HepG2 (cell line): ENCODE data around the gene PLIN3. TPM values are rescaled to one million over a fixed set of nuclear protein-coding genes. Genes with fewer than 3 reads are reported as not detected.

Experiments
- AFF4 ChIP-seq: sonication (generic); formaldehyde crosslinking; IDR thresholded peaks from 2 replicates; pipeline ENCODE4 v1.4.0; 2020; ENCODE audit warnings: missing genetic modification reagents
- MED13 ChIP-seq: sonication (generic); formaldehyde crosslinking; IDR thresholded peaks from 2 replicates; pipeline ENCODE4 v1.5.0; 2020; ENCODE audit warnings: missing genetic modification reagents
- POLR2A ChIP-seq, 2 experiments: IDR thresholded peaks; 2 replicates each; pipeline ENCODE4 v1.6.1; 2011; ENCODE audit warnings: low read depth in 2 of 2, low read length in 2 of 2, mild to moderate bottlenecking in 1 of 2, moderate library complexity in 1 of 2; ENCODE audit not compliant: insufficient read depth in 1 of 2
- STAG1 ChIP-seq: sonication (generic); formaldehyde crosslinking; IDR thresholded peaks from 2 replicates; pipeline ENCODE4 v1.4.0; 2020; ENCODE audit warnings: missing genetic modification reagents
- THRA ChIP-seq: sonication (generic); formaldehyde crosslinking; IDR thresholded peaks from 2 replicates; pipeline ENCODE4 v1.4.0; 2020; ENCODE audit warnings: missing genetic modification reagents, borderline replicate concordance
- USF2 ChIP-seq, 2 experiments: sonication (generic) in 1 of 2; formaldehyde crosslinking in 1 of 2; IDR thresholded peaks; 2 replicates each; pipeline versions ENCODE4 v1.5.1 to v1.6.1; 2011 to 2020; ENCODE audit warnings: borderline replicate concordance in 1 of 2, low read depth in 1 of 2, low read length in 1 of 2, mild to moderate bottlenecking in 1 of 2, missing genetic modification reagents in 1 of 2, moderate library complexity in 1 of 2
- YEATS2 ChIP-seq: sonication (generic); formaldehyde crosslinking; IDR thresholded peaks from 2 replicates; pipeline ENCODE4 v1.4.0; 2020; ENCODE audit warnings: missing genetic modification reagents, borderline replicate concordance
- ZHX1 ChIP-seq: sonication (generic); formaldehyde crosslinking; IDR thresholded peaks from 2 replicates; pipeline ENCODE4 v1.8.1; 2022; ENCODE audit warnings: low read depth, mild to moderate bottlenecking, missing genetic modification reagents
- ZNF142 ChIP-seq: sonication (generic); formaldehyde crosslinking; IDR thresholded peaks from 2 replicates; pipeline ENCODE4 v1.4.0; 2020; ENCODE audit warnings: missing genetic modification reagents
- polyA plus RNA-seq, 8 experiments: library from polyadenylated mRNA; depleted of rRNA in 3 of 8; stranded (reverse) in 7 of 8; unstranded in 1 of 8; fragments of >200 nt; fragmentation: Illumina TruSeq in 4 of 8; extraction: Trizol in 4 of 8; gene quantifications; 2 replicates each; pipeline versions ENCODE4 v1.2.1 to v1.2.3, GENCODE V29; 2011 to 2016; ENCODE audit warnings: low read depth in 4 of 8, missing spikeins in 1 of 8, mixed read lengths in 1 of 8; ENCODE audit not compliant: insufficient read depth in 1 of 8
- total RNA-seq, 5 experiments: library from RNA; depleted of rRNA; stranded (reverse); fragments of >200 nt; fragmentation: Illumina TruSeq; extraction: Trizol; gene quantifications; 2 replicates each; pipeline ENCODE4 v1.2.3, GENCODE V29; 2016; ENCODE audit warnings: low read depth in 1 of 5

Gene PLIN3
- total and polyA plus RNA-seq, 2 of the 13 experiments (the other 11 are each of a cell fraction or from before 2014, with no cell fraction given): 49.3 to 57.9 TPM

- TF ChIP-seq THRA: no peak
- TF ChIP-seq ZNF142 (CRISPR knock-in tag): 0 out of 2 replicates have a peak, but pooled peaks have one; percentile 34
- peak; percentile 75 for TF ChIP-seq STAG1 (CRISPR knock-in tag)
- TF ChIP-seq USF2 (IDR thresholded peaks at IDR 0.05; ENCODE audit: low read depth, low read length): no peak
- no peak for TF ChIP-seq USF2 (CRISPR knock-in tag; IDR thresholded peaks at IDR 0.05; ENCODE audit: borderline replicate concordance)
- TF ChIP-seq ZHX1 (CRISPR knock-in tag): no peak
- no peak for TF ChIP-seq AFF4 (CRISPR knock-in tag)
- no peak for TF ChIP-seq YEATS2 (CRISPR knock-in tag)
- 0 out of 2 replicates have a peak, but pooled peaks have one; percentile 28 for TF ChIP-seq MED13
- 0 out of 4 replicates have a peak, but pooled peaks of 1 of the 2 experiments have one; percentile 33 for TF ChIP-seq POLR2A (IDR thresholded peaks at IDR 0.05; ENCODE audit: insufficient read depth in 1 of 2, low read depth in 2 of 2, low read length in 2 of 2)
These were observed 44.6 kb upstream of the PLIN3 start (continued) for GRCh38 chr19:4911786-4912672.
